Fibroblast of lung (primary cell): ENCODE measurements around the gene GPC6. TPM values are rescaled to one million over a fixed set of nuclear protein-coding genes. Genes with fewer than 3 reads are reported as not detected.

Experiments
- DNase-seq, 2 donors: peaks; one replicate each; pipeline versions ENCODE4 v3.0.0 to v3.0.0-alpha.2; 2010; ENCODE audit warnings: low read depth in 2 of 2
- H2AFZ ChIP-seq: 2 replicates; pipeline ENCODE4 v1.5.1; 2012; ENCODE audit warnings: low read length, control low read depth, inconsistent platforms
- H3K27ac ChIP-seq: 2 replicates; pipeline ENCODE4 v1.5.1; 2011; ENCODE audit warnings: low read length, control low read depth; ENCODE audit not compliant: insufficient read depth
- H3K27me3 ChIP-seq: 2 replicates; pipeline ENCODE4 v1.5.1; 2011; ENCODE audit warnings: mild to moderate bottlenecking, low read length; ENCODE audit not compliant: control insufficient read depth, insufficient read depth
- H3K36me3 ChIP-seq: 2 replicates; pipeline ENCODE4 v1.5.1; 2011; ENCODE audit warnings: low read length; ENCODE audit not compliant: control insufficient read depth, insufficient read depth
- H3K4me1 ChIP-seq: 2 replicates; pipeline ENCODE4 v1.5.1; 2011; ENCODE audit warnings: low read length; ENCODE audit not compliant: control insufficient read depth, insufficient read depth; ENCODE audit errors: extremely low read depth
- H3K4me2 ChIP-seq: 2 replicates; pipeline ENCODE4 v1.5.1; 2011; ENCODE audit warnings: low read length, control low read depth; ENCODE audit not compliant: insufficient read depth; ENCODE audit errors: extremely low read depth
- H3K4me3 ChIP-seq, 4 experiments: fragments of 200-600 bp in 1 of 4; sonication (generic) in 1 of 4; replicated peaks in 1 of 4; 2 replicates each; pipeline ENCODE4 v1.5.1; 2011 to 2016; ENCODE audit warnings: low read length in 4 of 4, low read depth in 3 of 4, mild to moderate bottlenecking in 3 of 4, control low read depth in 2 of 4, inconsistent platforms in 1 of 4, mixed read lengths in 1 of 4; ENCODE audit not compliant: insufficient read depth in 1 of 4; ENCODE audit errors: control extremely low read depth in 1 of 4
- H3K79me2 ChIP-seq: 2 replicates; pipeline ENCODE4 v1.5.1; 2012; ENCODE audit warnings: mild to moderate bottlenecking, low read length, inconsistent platforms; ENCODE audit not compliant: control insufficient read depth, insufficient read depth
- H3K9ac ChIP-seq: 2 replicates; pipeline ENCODE4 v1.5.1; 2011; ENCODE audit warnings: mild to moderate bottlenecking, low read length, control low read depth; ENCODE audit not compliant: insufficient read depth
- H3K9me3 ChIP-seq: 2 replicates; pipeline ENCODE4 v1.5.1; 2012; ENCODE audit warnings: low read depth, low read length; ENCODE audit not compliant: control insufficient read depth, insufficient read depth
- H4K20me1 ChIP-seq: 2 replicates; pipeline ENCODE4 v1.5.1; 2011; ENCODE audit warnings: low read length; ENCODE audit not compliant: control insufficient read depth, insufficient read depth; ENCODE audit errors: extremely low read depth
- CTCF ChIP-seq, 2 donors: IDR thresholded peaks in 1 of 2; conservative IDR thresholded peaks in 1 of 2; 1 replicate in 1 of 2; 2 replicates in 1 of 2; pipeline ENCODE4 v1.5.1; 2011 to 2012; ENCODE audit warnings: low read length in 2 of 2, control low read depth in 1 of 2, inconsistent platforms in 1 of 2, low read depth in 1 of 2, mild to moderate bottlenecking in 1 of 2
- EZH2 ChIP-seq: IDR thresholded peaks from 2 replicates; pipeline ENCODE4 v1.5.1; 2012; ENCODE audit warnings: low read length, control low read depth, mild to moderate bottlenecking; ENCODE audit errors: missing control alignments
- polyA plus RNA-seq, 2 donors: library from polyadenylated mRNA; depleted of rRNA in 1 of 2; stranded (reverse) in 1 of 2; unstranded in 1 of 2; fragments of >200 nt; gene quantifications; 2 replicates each; pipeline ENCODE4 v1.2.1, GENCODE V29; 2011 to 2012; ENCODE audit warnings: missing spikeins in 1 of 2
- total RNA-seq: library from RNA; depleted of rRNA; stranded (reverse); fragments of >200 nt; gene quantifications from 2 replicates; pipeline ENCODE4 v1.2.1, GENCODE V29; 2014

The GPC6 gene
- total and polyA plus RNA-seq, 2 donors (not counting 1 experiment from before 2014, with no cell fraction given), result 11.2 to 33.7 TPM

DNA sequence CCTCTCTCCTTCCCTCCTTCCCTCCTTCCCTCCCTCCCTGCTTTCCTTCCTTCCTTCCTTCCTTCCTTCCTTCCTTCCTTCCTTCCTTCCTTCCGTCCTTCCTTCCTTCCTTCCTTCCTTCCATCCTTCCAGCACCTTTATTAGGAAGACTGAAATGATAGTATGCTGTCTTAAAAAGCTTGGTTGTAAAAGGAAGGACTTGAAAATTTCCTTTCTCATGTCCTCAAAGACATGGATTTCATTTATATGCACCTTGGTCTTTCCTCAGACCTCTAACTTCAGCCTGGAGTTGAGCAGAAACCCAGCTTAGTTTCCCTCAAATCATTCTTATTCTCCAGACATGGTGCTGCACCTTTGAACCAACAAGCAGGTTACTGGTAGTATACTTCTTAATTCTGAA lies 141.7 kb downstream of the GPC6 start:
- no peaks in the 10 kb centered on the region for H3K27me3 ChIP-seq
- H3K4me3 ChIP-seq, result no peak overlapping the region
- no peaks in the 10 kb centered on the region for H3K79me2 ChIP-seq
- no peak overlapping the region for H2AFZ ChIP-seq
- H3K4me2 ChIP-seq, result no peak overlapping the region
- no peaks in the 10 kb centered on the region for H4K20me1 ChIP-seq
- DNase-seq, result no peak
- no peaks in the 10 kb centered on the region for H3K4me1 ChIP-seq
- H3K36me3 ChIP-seq, result no peaks in the 10 kb centered on the region
- no peak overlapping the region for H3K27ac ChIP-seq
- H3K9ac ChIP-seq, result no peak overlapping the region
- TF ChIP-seq CTCF (conservative IDR thresholded peaks at IDR 0.05 in 1 of 2, IDR thresholded peaks at IDR 0.05 in 1 of 2; ENCODE audit: low read depth in 1 of 2, low read length in 2 of 2) (no peak), EZH2 (no peak)
- no peaks in the 10 kb centered on the region for H3K9me3 ChIP-seq

- H3K4me2 ChIP-seq, result no peak overlapping the region
- no peak overlapping the region for H3K9ac ChIP-seq
- no peak for DNase-seq
- no peaks in the 10 kb centered on the region for H3K27me3 ChIP-seq
- no peaks in the 10 kb centered on the region for H3K36me3 ChIP-seq
- H3K4me1 ChIP-seq, result no peaks in the 10 kb centered on the region
- no peak overlapping the region for H2AFZ ChIP-seq
- no peaks in the 10 kb centered on the region for H4K20me1 ChIP-seq
- no peaks in the 10 kb centered on the region for H3K79me2 ChIP-seq
- H3K27ac ChIP-seq, result no peak overlapping the region
- no peak overlapping the region for H3K4me3 ChIP-seq
- no peaks in the 10 kb centered on the region for H3K9me3 ChIP-seq
- TF ChIP-seq CTCF (conservative IDR thresholded peaks at IDR 0.05 in 1 of 2, IDR thresholded peaks at IDR 0.05 in 1 of 2; ENCODE audit: low read depth in 1 of 2, low read length in 2 of 2) (no peak), EZH2 (no peak)
These were observed 142.1 kb downstream of the GPC6 start for GRCh38 chr13:93368718-93369117.

- no peak overlapping the region for H3K4me3 ChIP-seq
- no peak overlapping the region for H3K9ac ChIP-seq
- no peaks in the 10 kb centered on the region for H3K36me3 ChIP-seq
- no peak for TF ChIP-seq EZH2
- TF ChIP-seq CTCF (conservative IDR thresholded peaks at IDR 0.05 in 1 of 2, IDR thresholded peaks at IDR 0.05 in 1 of 2; ENCODE audit: low read depth in 1 of 2, low read length in 2 of 2), result no peak
- no peak for DNase-seq
- H3K27me3 ChIP-seq, result no peaks in the 10 kb centered on the region
- H3K9me3 ChIP-seq, result no peaks in the 10 kb centered on the region
- H4K20me1 ChIP-seq, result no peaks in the 10 kb centered on the region
- H3K4me1 ChIP-seq, result no peaks in the 10 kb centered on the region
- no peak overlapping the region for H3K4me2 ChIP-seq
- no peak overlapping the region for H3K27ac ChIP-seq
- no peak overlapping the region for H2AFZ ChIP-seq
- no peaks in the 10 kb centered on the region for H3K79me2 ChIP-seq
These were observed 146.2 kb downstream of the GPC6 start for GRCh38 chr13:93372856-93373255.
